ENCODE data around the gene DLL1.
A peak's percentile ranks its signal among the peaks of the same experiment; 100 is the strongest.
"Not testable (repeated sequence)": the region's sequence is repeated elsewhere in the genome, so short reads cannot be mapped to it uniquely, and the experiment has no call there.

The DLL1 gene

DNA sequence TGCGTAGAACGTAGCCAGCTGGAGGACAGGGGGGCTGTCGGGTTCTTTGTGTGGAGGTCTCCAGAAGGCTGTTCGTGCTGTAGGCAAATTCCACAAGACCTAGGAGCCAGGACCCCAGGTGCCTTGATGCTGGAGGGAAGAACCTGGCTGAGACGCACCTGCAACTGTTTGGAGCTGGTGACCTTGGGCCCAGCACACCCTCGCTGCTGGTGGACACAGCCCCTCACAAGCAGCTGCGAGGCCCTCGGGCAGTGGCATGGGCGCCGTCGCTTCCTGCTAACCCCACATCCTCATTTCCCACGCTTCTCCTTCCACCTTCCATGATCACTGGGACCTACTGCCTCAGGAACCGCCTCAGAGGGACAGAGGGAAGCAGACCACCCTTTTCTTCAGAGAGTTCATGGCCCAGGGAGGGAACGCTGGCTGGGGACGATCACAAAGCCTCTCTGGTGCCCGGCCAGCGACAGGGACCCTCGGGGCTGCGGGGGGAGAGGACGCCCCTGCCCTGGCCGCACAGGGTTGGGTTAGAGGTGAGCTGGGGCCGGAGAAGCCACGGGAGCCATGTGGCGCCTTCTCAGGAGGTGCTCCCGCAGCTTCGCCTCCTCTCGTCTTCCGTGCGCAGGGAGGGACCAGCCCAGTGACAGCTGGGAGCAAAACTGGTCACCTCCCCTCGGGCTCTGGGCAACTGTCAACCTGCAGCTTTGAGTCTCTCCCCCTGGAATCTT, 18.4 kb downstream of the DLL1 start:
- Mint-ChIP-seq H3K36me3 (peaks cover 0 to 9% of the 10 kb centered on the region in 2 donors), H3K27ac (peak overlapping the region; percentile 93), H3K4me3 (peak overlapping the region; percentile 84 to 93), H3K4me1 (peaks cover 19 to 22% of the 10 kb centered on the region in 2 donors), H3K9me3 (peaks cover 0 to 3% of the 10 kb centered on the region in 2 donors), H3K27me3 (peaks cover 0 to 6% of the 10 kb centered on the region in 2 donors)
- ATAC-seq (replicated peaks) (no peak), DNase-seq (no peak)

DNA sequence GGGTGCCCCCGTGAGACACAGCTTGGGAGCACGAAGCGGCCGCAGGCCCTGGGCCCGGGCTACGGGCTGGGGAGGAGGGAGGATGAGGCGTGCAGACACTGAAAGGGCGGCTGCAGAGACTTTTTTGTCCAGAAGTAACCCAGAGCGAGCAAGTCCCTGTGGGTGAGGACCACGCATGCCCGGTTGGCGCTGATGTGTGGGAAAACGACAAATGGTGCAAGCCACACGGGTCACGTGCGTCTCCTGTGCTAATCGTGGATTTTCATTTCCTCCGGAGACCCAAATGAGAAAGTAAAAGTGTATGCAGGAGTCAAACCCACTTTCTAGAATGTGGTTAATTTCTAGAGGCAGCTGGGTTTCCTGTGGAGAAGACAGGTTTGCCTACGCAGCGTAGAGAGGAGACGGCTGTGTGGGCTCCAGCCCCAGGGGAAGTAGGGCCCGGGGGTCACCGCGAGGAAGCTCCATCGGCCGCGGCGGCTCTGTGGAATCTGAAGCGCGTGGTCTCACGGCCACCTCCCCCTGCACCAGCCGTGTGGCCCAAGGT, 19.0 kb downstream of the DLL1 start:
- H3K4me1 Mint-ChIP-seq = peaks cover 17 to 22% of the 10 kb centered on the region in 2 donors
- DNase-seq = peak; percentile 85
- ATAC-seq (replicated peaks) = peak; percentile 94 to 96
- peaks cover 0 to 3% of the 10 kb centered on the region in 2 donors for H3K9me3 Mint-ChIP-seq
- H3K36me3 Mint-ChIP-seq = peaks cover 0 to 6% of the 10 kb centered on the region in 2 donors
- H3K27ac Mint-ChIP-seq = peak overlapping the region; percentile 93
- peaks cover 0 to 6% of the 10 kb centered on the region in 2 donors for H3K27me3 Mint-ChIP-seq
- H3K4me3 Mint-ChIP-seq = peak overlapping the region; percentile 84 to 93

DNA sequence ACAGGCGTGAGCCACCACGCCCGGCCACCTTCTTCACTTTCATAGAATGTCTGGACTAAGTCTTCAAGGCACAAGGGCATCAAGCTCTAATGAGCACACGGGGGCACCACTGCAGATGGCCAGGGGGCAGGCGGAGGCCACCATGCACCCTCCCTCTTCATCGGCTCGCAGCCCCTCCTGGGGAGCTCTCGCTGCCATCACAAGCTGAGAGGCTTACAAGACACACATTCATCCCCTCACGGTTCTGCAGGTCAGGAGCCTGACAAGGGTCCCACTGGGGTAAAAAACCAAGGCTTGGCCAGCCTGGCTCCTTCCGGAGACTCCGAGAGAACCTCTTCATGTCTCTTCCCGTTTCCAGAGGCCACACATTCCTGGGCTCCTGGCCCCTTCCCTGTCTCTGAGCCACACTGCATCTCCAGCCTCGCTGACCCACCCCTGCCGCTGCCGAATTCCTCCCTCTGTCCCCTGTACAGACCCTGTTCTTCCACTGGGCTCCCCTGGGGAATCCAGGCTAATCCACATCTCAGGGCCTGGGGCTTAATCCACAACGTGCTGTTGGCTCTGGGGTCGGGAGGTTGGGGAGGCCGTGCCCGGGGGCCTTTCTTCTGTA, 19.8 kb downstream of the DLL1 start:
- peak overlapping the region; percentile 93 for H3K27ac Mint-ChIP-seq
- peaks cover 0 to 3% of the 10 kb centered on the region in 2 donors for H3K9me3 Mint-ChIP-seq
- no peak for ATAC-seq (replicated peaks)
- H3K36me3 Mint-ChIP-seq = peaks cover 0 to 6% of the 10 kb centered on the region in 2 donors
- H3K4me1 Mint-ChIP-seq = peaks cover 17 to 22% of the 10 kb centered on the region in 2 donors
- no peak for DNase-seq
- H3K27me3 Mint-ChIP-seq = peaks cover 4 to 6% of the 10 kb centered on the region in 2 donors
- H3K4me3 Mint-ChIP-seq = peak overlapping the region; percentile 84 to 93

DNA sequence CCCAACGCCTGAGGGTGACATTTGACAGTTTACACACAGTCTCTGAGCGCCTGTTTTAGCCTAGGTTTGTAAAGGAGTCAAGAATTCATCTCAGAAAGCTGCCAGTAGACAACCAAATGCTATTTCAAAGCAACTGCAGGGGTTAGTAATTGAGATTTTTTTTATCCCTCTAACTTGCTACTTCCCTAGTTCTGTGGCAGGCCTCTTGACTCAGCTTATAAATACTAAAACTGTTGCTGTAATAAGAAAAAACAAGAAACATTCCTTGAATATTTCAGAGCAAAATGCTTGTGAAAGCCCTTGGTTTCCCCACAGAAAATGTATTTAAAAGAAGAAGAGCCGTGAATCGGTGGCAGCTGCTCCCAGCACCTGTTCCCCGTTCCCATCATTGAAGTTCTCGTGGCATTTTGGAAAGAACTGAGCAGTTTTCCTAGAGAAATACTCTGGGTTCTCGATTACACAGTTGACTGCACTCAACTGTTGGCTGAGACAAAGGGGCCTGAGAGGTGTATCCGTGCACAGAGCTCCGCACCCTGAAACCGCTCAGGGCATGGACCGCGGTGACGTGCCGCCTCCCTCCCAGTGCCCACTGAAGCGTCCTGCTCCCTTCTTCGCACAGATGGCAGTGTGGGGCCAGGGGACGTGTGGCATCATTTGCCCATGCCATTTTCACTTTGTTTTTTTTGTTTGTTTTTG, 20.9 kb downstream of the DLL1 start:
- DNase-seq = no peak
- Mint-ChIP-seq H3K4me3 (no peak overlapping the region), H3K27ac (no peak overlapping the region), H3K4me1 (peaks cover 17 to 22% of the 10 kb centered on the region in 2 donors), H3K36me3 (peaks cover 0 to 6% of the 10 kb centered on the region in 2 donors), H3K9me3 (peaks cover 0 to 3% of the 10 kb centered on the region in 2 donors), H3K27me3 (peaks cover 6 to 11% of the 10 kb centered on the region in 2 donors)
- ATAC-seq (replicated peaks) = no peak

GRCh38 chr6:170269151-170269845, 21.6 kb downstream of the DLL1 start:
- Mint-ChIP-seq H3K36me3 (peaks cover 0 to 6% of the 10 kb centered on the region in 2 donors), H3K27me3 (peaks cover 6 to 11% of the 10 kb centered on the region in 2 donors), H3K9me3 (peaks cover 0 to 3% of the 10 kb centered on the region in 2 donors), H3K4me3 (no peak overlapping the region), H3K27ac (no peak overlapping the region), H3K4me1 (peaks cover 17 to 22% of the 10 kb centered on the region in 2 donors)
- DNase-seq (no peak), ATAC-seq (replicated peaks) (no peak)

- no peak overlapping the region for H3K27ac Mint-ChIP-seq
- DNase-seq = no peak
- ATAC-seq (replicated peaks) = no peak
- H3K4me3 Mint-ChIP-seq = no peak overlapping the region
- peaks cover 4 to 15% of the 10 kb centered on the region in 2 donors for H3K27me3 Mint-ChIP-seq
- peaks cover 0 to 3% of the 10 kb centered on the region in 2 donors for H3K9me3 Mint-ChIP-seq
- peaks cover 17 to 18% of the 10 kb centered on the region in 2 donors for H3K4me1 Mint-ChIP-seq
- peaks cover 0 to under 1% of the 10 kb centered on the region in 2 donors for H3K36me3 Mint-ChIP-seq
These were observed 22.4 kb downstream of the DLL1 start for GRCh38 chr6:170268216-170269129.

GRCh38 chr6:170267688-170268087, 23.2 kb downstream of the DLL1 start:
- Mint-ChIP-seq H3K9me3 (peaks cover 0 to 3% of the 10 kb centered on the region in 2 donors), H3K27me3 (peaks cover 12 to 21% of the 10 kb centered on the region in 2 donors), H3K4me1 (peaks cover 16 to 18% of the 10 kb centered on the region in 2 donors), H3K4me3 (no peak overlapping the region), H3K36me3 (no peaks in the 10 kb centered on the region), H3K27ac (no peak overlapping the region)
- ATAC-seq (replicated peaks) = no peak
- no peak for DNase-seq

- ATAC-seq (replicated peaks) (no peak), DNase-seq (no peak)
- peaks cover 0 to under 1% of the 10 kb centered on the region in 2 donors for H3K9me3 Mint-ChIP-seq
- peaks cover 4% of the 10 kb centered on the region in 2 donors for H3K4me1 Mint-ChIP-seq
- H3K27me3 Mint-ChIP-seq = peaks cover 15 to 31% of the 10 kb centered on the region in 2 donors
- no peak overlapping the region for H3K4me3 Mint-ChIP-seq
- no peak overlapping the region for H3K27ac Mint-ChIP-seq
- H3K36me3 Mint-ChIP-seq = no peaks in the 10 kb centered on the region
These were observed 24.6 kb downstream of the DLL1 start for GRCh38 chr6:170266061-170266825.

DNA sequence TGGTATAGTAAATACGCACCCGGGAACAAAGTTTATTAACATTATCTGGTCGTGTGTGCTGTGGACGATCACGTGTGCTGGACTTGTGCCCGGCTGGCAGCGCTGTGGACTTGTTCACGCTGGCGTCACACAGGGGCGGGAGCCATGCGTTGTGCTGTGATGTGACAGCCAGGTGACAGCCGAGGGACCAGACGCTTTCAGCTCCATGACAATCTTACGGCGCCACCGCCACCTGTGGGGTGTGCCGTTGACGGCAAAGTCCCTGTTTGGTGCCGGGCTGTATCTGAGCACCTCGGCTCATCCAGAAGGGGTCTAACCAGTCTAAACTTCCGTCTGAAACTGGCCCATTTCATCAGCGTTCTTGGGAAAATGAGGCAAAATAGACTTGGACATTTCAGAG, 25.2 kb downstream of the DLL1 start:
- Mint-ChIP-seq H3K27me3 (peaks cover 15 to 32% of the 10 kb centered on the region in 2 donors), H3K9me3 (no peaks in the 10 kb centered on the region)
- DNase-seq = no peak

DNA sequence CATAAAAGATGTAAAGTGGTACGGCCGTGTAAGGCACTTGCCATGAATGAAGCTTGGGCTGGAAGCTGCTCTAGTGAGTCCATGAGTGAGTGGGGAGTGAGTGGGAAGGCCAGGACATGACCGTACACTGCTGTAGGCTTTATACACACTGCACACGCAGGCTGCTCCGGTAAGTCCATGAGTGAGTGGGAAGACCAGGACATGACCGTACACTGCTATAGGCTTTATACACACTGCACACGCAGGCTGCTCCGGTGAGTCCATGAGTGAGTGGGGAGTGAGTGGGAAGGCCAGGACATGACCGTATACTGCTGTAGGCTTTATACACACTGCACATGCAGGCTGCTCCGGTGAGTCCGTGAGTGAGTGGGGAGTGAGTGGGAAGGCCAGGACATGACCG, 26.2 kb downstream of the DLL1 start:
- not testable (repeated sequence) for DNase-seq; H3K4me3 Mint-ChIP-seq; H3K9me3 Mint-ChIP-seq; H3K36me3 Mint-ChIP-seq; H3K4me1 Mint-ChIP-seq; H3K27ac Mint-ChIP-seq; ATAC-seq (replicated peaks)
- H3K27me3 Mint-ChIP-seq = peaks cover 15 to 33% of the 10 kb centered on the region in 2 donors

More for the DNA sequence above, 25.2 kb downstream of the DLL1 start:
- ATAC-seq (replicated peaks) = no peak
- H3K4me3 Mint-ChIP-seq = no peak overlapping the region
- H3K27ac Mint-ChIP-seq = no peak overlapping the region
- no peaks in the 10 kb centered on the region for H3K36me3 Mint-ChIP-seq
- no peaks in the 10 kb centered on the region for H3K4me1 Mint-ChIP-seq

DNA sequence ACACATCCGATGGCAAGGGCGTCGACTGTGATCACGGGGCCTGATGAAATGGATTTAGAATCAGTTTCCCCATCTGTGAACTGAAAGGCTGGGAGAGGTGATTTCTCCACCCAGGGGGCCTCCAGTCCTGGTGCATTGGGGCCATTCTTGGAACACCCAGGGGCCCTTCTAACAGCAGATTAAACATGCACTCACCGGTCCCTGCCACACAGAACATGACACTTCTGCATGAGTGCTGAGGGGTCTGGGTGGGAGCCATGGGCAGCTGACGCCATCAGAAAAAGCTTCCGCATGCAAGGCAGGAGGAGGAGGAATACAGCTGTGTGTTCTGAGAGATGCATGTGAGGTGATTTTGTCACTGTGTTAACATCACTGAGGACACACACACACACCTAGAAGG, 26.8 kb downstream of the DLL1 start:
- peaks cover 19 to 37% of the 10 kb centered on the region in 2 donors for H3K27me3 Mint-ChIP-seq
- DNase-seq (no peak), ATAC-seq (replicated peaks) (no peak)
- H3K27ac Mint-ChIP-seq = no peak overlapping the region
- H3K4me1 Mint-ChIP-seq = no peaks in the 10 kb centered on the region
- H3K4me3 Mint-ChIP-seq = no peak overlapping the region
- no peaks in the 10 kb centered on the region for H3K36me3 Mint-ChIP-seq
- no peaks in the 10 kb centered on the region for H3K9me3 Mint-ChIP-seq

DNA sequence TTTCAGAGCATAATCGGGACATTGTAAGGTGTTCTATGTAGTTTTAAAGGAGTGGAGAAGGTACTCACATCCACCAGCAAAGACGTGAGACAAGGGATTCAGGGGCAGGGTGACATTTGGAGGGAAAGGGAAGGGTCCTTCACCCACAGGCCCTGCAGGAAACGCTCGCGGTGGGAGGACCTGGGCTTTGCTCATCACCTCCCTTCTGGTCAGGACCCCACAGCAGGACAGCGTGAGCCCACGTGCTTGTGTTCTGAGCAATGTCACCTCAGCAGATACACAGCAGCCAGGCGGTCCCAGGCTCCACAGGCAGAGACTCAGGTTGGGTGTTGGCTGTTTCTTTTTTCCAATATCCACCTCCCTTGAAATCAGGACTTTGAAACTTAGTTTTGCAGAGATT, 27.5 kb downstream of the DLL1 start:
- Mint-ChIP-seq H3K27ac (no peak overlapping the region), H3K9me3 (no peaks in the 10 kb centered on the region), H3K27me3 (peaks cover 20 to 37% of the 10 kb centered on the region in 2 donors), H3K36me3 (no peaks in the 10 kb centered on the region), H3K4me1 (no peaks in the 10 kb centered on the region), H3K4me3 (no peak overlapping the region)
- DNase-seq (no peak), ATAC-seq (replicated peaks) (no peak)
